GM12878 (cell line): ENCODE measurements around the gene RIN2. TPM values are rescaled to one million over a fixed set of nuclear protein-coding genes. Genes with fewer than 3 reads are reported as not detected.

Experiments
- ATAC-seq: fragments of 200-7000 bp; cut with Tn5 transposase; 3 replicates; pipeline ENCODE4 v1.9.1; 2020; ENCODE audit warnings: mild to moderate bottlenecking, moderate library complexity
- BruUV-seq: library from RNA; stranded (reverse); fragments of 400-500 nt; replicated peaks from 2 replicates; lab custom pipeline; 2021; lab: Mats Ljungman, UMichigan
- CTCF ChIA-PET: fragments of 300-600 bp; sonication (Branson Sonifier 250); formaldehyde crosslinking; extraction: SDS; loops from one replicate; lab custom pipeline; 2021; ENCODE audit warnings: inconsistent platforms; lab: Yijun Ruan, JAX
- POLR2A ChIA-PET: fragments of 350-600 bp; formaldehyde crosslinking; extraction: SDS; loops from one replicate; lab custom pipeline; 2021; ENCODE audit warnings: inconsistent platforms; lab: Charles Lee
- RAD21 ChIA-PET: fragments of 300-600 bp; sonication (Branson Sonifier 250); formaldehyde crosslinking; loops from one replicate; lab custom pipeline; 2023; ENCODE audit warnings: antibody characterized with exemption; ENCODE audit not compliant: unreplicated experiment; lab: Charles Lee
- SMC1A ChIA-PET: fragments of 300-600 bp; sonication (Branson Sonifier 250); formaldehyde crosslinking; loops from one replicate; lab custom pipeline; 2023; ENCODE audit not compliant: unreplicated experiment, uncharacterized antibody; lab: Charles Lee
- DNase-seq: peaks from one replicate; pipeline ENCODE4 v3.0.0-alpha.2; 2011; ENCODE audit warnings: low read depth, low spot score
- FAIRE-seq: peaks from 3 replicates; lab custom pipeline; 2011; peaks lifted over from hg19 to GRCh38; lab: Jason Lieb, UNC
- H2AFZ ChIP-seq: 2 replicates; pipeline ENCODE4 v1.6.0; 2011; ENCODE audit warnings: low read depth, low read length, control low read depth; ENCODE audit not compliant: control insufficient read depth
- H3K27ac ChIP-seq: 2 replicates; pipeline ENCODE4 v1.5.1; 2011; ENCODE audit warnings: control low read depth; ENCODE audit not compliant: control insufficient read depth, insufficient read depth
- H3K27me3 ChIP-seq, 2 experiments: replicated peaks in 1 of 2; 2 replicates each; pipeline versions ENCODE4 v1.6.0 to v1.6.1; 2011; ENCODE audit warnings: low read length in 1 of 2; ENCODE audit not compliant: control insufficient read depth in 2 of 2, insufficient read depth in 2 of 2
- H3K36me3 ChIP-seq, 2 experiments: 2 replicates each; pipeline ENCODE4 v1.5.1; 2011; ENCODE audit warnings: low read length in 1 of 2; ENCODE audit not compliant: control insufficient read depth in 2 of 2, insufficient read depth in 2 of 2
- H3K4me1 ChIP-seq: 2 replicates; pipeline ENCODE4 v1.6.1; 2011; ENCODE audit warnings: mild to moderate bottlenecking, low read length, moderate library complexity, mixed read lengths; ENCODE audit not compliant: control insufficient read depth, insufficient read depth
- H3K4me2 ChIP-seq: 2 replicates; pipeline ENCODE4 v1.6.0; 2011; ENCODE audit warnings: control low read depth; ENCODE audit not compliant: control insufficient read depth, insufficient read depth
- H3K4me3 ChIP-seq: fragments of 200-600 bp; sonication (generic); 2 replicates; pipeline ENCODE4 v1.5.1; 2016
- H3K79me2 ChIP-seq: 2 replicates; pipeline ENCODE4 v1.6.0; 2011; ENCODE audit warnings: low read length; ENCODE audit not compliant: control insufficient read depth, insufficient read depth
- H3K9ac ChIP-seq: 2 replicates; pipeline ENCODE4 v1.8.0; 2011; ENCODE audit warnings: low read length, control low read depth, mixed read lengths; ENCODE audit not compliant: control insufficient read depth, insufficient read depth
- H3K9me3 ChIP-seq: replicated peaks from 3 replicates; pipeline ENCODE4 v1.5.1; 2011; ENCODE audit warnings: mild to moderate bottlenecking, low read length; ENCODE audit not compliant: control insufficient read depth, insufficient read depth
- H4K20me1 ChIP-seq: 2 replicates; pipeline ENCODE4 v1.6.0; 2011; ENCODE audit not compliant: control insufficient read depth, insufficient read depth
- BRCA1 ChIP-seq: IDR thresholded peaks from 2 replicates; pipeline ENCODE4 v1.6.1; 2011; ENCODE audit warnings: low read depth, low read length, improper control_type of control experiment
- DPF2 ChIP-seq: fragments of 450-650 bp; IDR thresholded peaks from 2 replicates; pipeline ENCODE4 v1.6.1; 2017; ENCODE audit warnings: mild to moderate bottlenecking
- IKZF2 ChIP-seq, 2 experiments: fragments of 450-650 bp; IDR thresholded peaks; 2 replicates each; pipeline ENCODE4 v1.6.1; 2017; ENCODE audit warnings: mild to moderate bottlenecking in 2 of 2, moderate library complexity in 2 of 2
- JUNB ChIP-seq: IDR thresholded peaks from 2 replicates; pipeline ENCODE4 v1.6.1; 2016; ENCODE audit warnings: antibody characterized with exemption, mild to moderate bottlenecking
- NR2F1 ChIP-seq: fragments of 450-650 bp; conservative IDR thresholded peaks from 2 replicates; pipeline ENCODE4 v1.6.1; 2017; ENCODE audit warnings: mild to moderate bottlenecking
- PAX5 ChIP-seq: IDR thresholded peaks from 2 replicates; pipeline ENCODE4 v1.6.1; 2011; ENCODE audit warnings: low read depth, low read length, borderline replicate concordance
- PML ChIP-seq: IDR thresholded peaks from 2 replicates; pipeline ENCODE4 v1.6.1; 2012; ENCODE audit warnings: low read length, inconsistent platforms
- RB1 ChIP-seq: fragments of 450-650 bp; formaldehyde crosslinking; IDR thresholded peaks from 2 replicates; pipeline ENCODE4 v1.6.1; 2017; ENCODE audit warnings: mild to moderate bottlenecking, borderline replicate concordance
- SMAD1 ChIP-seq: fragments of 450-650 bp; IDR thresholded peaks from 2 replicates; pipeline ENCODE4 v1.6.1; 2018; ENCODE audit warnings: mild to moderate bottlenecking, low read depth; ENCODE audit not compliant: partially characterized antibody
- SRF ChIP-seq, 2 experiments: IDR thresholded peaks; 2 replicates each; pipeline ENCODE4 v1.6.1; 2011; ENCODE audit warnings: low read depth in 2 of 2, low read length in 2 of 2, mild to moderate bottlenecking in 1 of 2, moderate library complexity in 1 of 2
- STAT1 ChIP-seq: fragments of 450-650 bp; conservative IDR thresholded peaks from 2 replicates; pipeline ENCODE4 v1.6.1; 2014; ENCODE audit warnings: antibody characterized with exemption, mild to moderate bottlenecking
- TCF3 ChIP-seq: IDR thresholded peaks from 2 replicates; pipeline ENCODE4 v1.6.1; 2012; ENCODE audit warnings: low read depth, mild to moderate bottlenecking, low read length, borderline replicate concordance; ENCODE audit not compliant: insufficient read depth
- ZBED1 ChIP-seq: IDR thresholded peaks from 2 replicates; pipeline ENCODE4 v1.6.1; 2016; ENCODE audit warnings: borderline replicate concordance
- ZNF274 ChIP-seq: IDR thresholded peaks from one replicate; pipeline ENCODE4 v1.8.0; 2011; ENCODE audit not compliant: insufficient read length, insufficient read depth
- WGBS: methylation state at CpG from one replicate; pipeline ENCODE4 v1.1.6; 2016; ENCODE audit warnings: low lambda C conversion rate; ENCODE audit not compliant: insufficient replicate concordance, insufficient coverage; ENCODE audit errors: missing lambda C conversion rate; 5-methylcytosine and 5-hydroxymethylcytosine counted together
- in situ Hi-C: fragments of 300-500 bp; cut with MboI; formaldehyde crosslinking; loops from 9 replicates; pipeline ENCODE4 v1.14.3; 2018; ENCODE audit warnings: mixed read lengths
- intact Hi-C: fragments of 100-400 bp; cut with micrococcal nuclease; formaldehyde crosslinking; loops from one replicate; pipeline ENCODE4 v1.14.2; 2022; ENCODE audit not compliant: unreplicated experiment
- polyA plus RNA-seq, 11 experiments: library from polyadenylated mRNA; depleted of rRNA in 4 of 11; unstranded in 6 of 11; stranded (reverse) in 5 of 11; fragments of >200 nt; fragmentation: Nextera tagmentation in 4 of 11; fragmentation: Illumina TruSeq in 1 of 11; extraction: Ambion mirVana in 4 of 11; extraction: Trizol in 1 of 11; gene quantifications; 1 replicate in 1 of 11; 2 replicates in 10 of 11; pipeline versions ENCODE4 v1.2.1 to v1.2.3, GENCODE V29; 2011 to 2016; ENCODE audit warnings: inconsistent platforms in 2 of 11, missing spikeins in 2 of 11, low read depth in 1 of 11
- total RNA-seq, 4 experiments: library from RNA; depleted of rRNA in 3 of 4; stranded (reverse); fragments of >200 nt in 3 of 4; fragmentation: Illumina TruSeq in 1 of 4; extraction: Trizol in 1 of 4; gene quantifications; 2 replicates each; pipeline versions ENCODE4 v1.2.1 to v1.2.3, GENCODE V29; 2013 to 2021

The RIN2 gene
- total and polyA plus RNA-seq, 10 of the 15 experiments (the other 5 are each of a cell fraction or from before 2014, with no cell fraction given): 0.68 to 8.5 (median 4.5) TPM

GRCh38 chr20:19727251-19727847 lies 30.7 kb upstream of the RIN2 start:
- Histone ChIP-seq H2AFZ (no peak overlapping the region), H3K4me3 (no peak overlapping the region), H3K4me1 (no peaks in the 10 kb centered on the region; the same call in 1 of the 2 replicates), H3K36me3 (no peaks in the 10 kb centered on the region), H3K4me2 (no peak overlapping the region), H3K9ac (no peak overlapping the region), H3K79me2 (no peaks in the 10 kb centered on the region), H3K27me3 (no peaks in the 10 kb centered on the region), H3K9me3 (no peaks in the 10 kb centered on the region), H3K27ac (no peak overlapping the region), H4K20me1 (no peaks in the 10 kb centered on the region)
- BruUV-seq: no TSS peak
- intact Hi-C loops: no loop called here
- DNase-seq (no peak), FAIRE-seq (no peak)
- WGBS: 12% methylated on average over 10 of the region's 10 CpGs
- CTCF ChIA-PET: interaction anchor here (1.4 kb wide), 1 partner anchor 53 kb away, joined by 3 read pairs; no protein-coding TSS in a partner anchor
- POLR2A ChIA-PET: no interaction called here
- TF ChIP-seq SRF (IDR thresholded peaks at IDR 0.05; ENCODE audit: low read depth in 2 of 2, low read length in 2 of 2): no peak
- TF ChIP-seq RB1: no peak
- TF ChIP-seq JUNB: no peak
- TF ChIP-seq BRCA1: no peak
- TF ChIP-seq ZBED1: no peak
- TF ChIP-seq TCF3: no peak
- TF ChIP-seq, all 136 proteins: peak for 0
- SMC1A ChIA-PET: interaction anchor here (0.7 to 4.5 kb wide), 6 partner anchors 9 to 34 kb away, joined by 3 to 23 read pairs (median 4); no protein-coding TSS in a partner anchor
- no peak; the same call in 1 of the 3 replicates for ATAC-seq
- in situ Hi-C loops: no loop called here
- RAD21 ChIA-PET: no interaction called here

- BruUV-seq: no TSS peak
Observed at GRCh38 chr20:19729672-19730071, 28.4 kb upstream of the RIN2 start.

More at GRCh38 chr20:19729672-19730071, 28.4 kb upstream of the RIN2 start:
- H3K27ac ChIP-seq: no peak overlapping the region
- no peak overlapping the region for H3K4me2 ChIP-seq
- intact Hi-C loops (no loop called here), in situ Hi-C loops (no loop called here)
- H3K4me3 ChIP-seq: no peak overlapping the region
- H3K27me3 ChIP-seq: no peaks in the 10 kb centered on the region
- H4K20me1 ChIP-seq: no peaks in the 10 kb centered on the region
- H2AFZ ChIP-seq: no peak overlapping the region
- no peaks in the 10 kb centered on the region for H3K79me2 ChIP-seq
- FAIRE-seq (no peak), DNase-seq (no peak), ATAC-seq (no peak)
- ChIA-PET SMC1A (no interaction called here), POLR2A (no interaction called here), CTCF (interaction anchor here (0.8 to 0.9 kb wide), 2 partner anchors 12 to 51 kb away, joined by 3 to 4 read pairs; no protein-coding TSS in a partner anchor), RAD21 (no interaction called here)
- H3K36me3 ChIP-seq: no peaks in the 10 kb centered on the region
- no peak overlapping the region for H3K9ac ChIP-seq
- WGBS: 29% methylated on average over 4 of the region's 4 CpGs
- H3K4me1 ChIP-seq: no peaks in the 10 kb centered on the region; the same call in 1 of the 2 replicates
- H3K9me3 ChIP-seq: no peaks in the 10 kb centered on the region
- TF ChIP-seq PAX5 (no peak), STAT1 (no peak), ZNF274 (no peak), IKZF2 (IDR thresholded peaks at IDR 0.05) (no peak), SMAD1 (no peak), DPF2 (no peak), NR2F1 (no peak), PML (no peak)
- TF ChIP-seq, all 136 proteins: peak for 0
